Transverse colon (tissue), 4 donors: ENCODE measurements around the gene ATR. TPM values are rescaled to one million over a fixed set of nuclear protein-coding genes. Genes with fewer than 3 reads are reported as not detected.

ENCODE experiments used
- DNase-seq: peaks from one replicate; pipeline ENCODE4 v3.0.0-alpha.2; 2019
- H3K27ac ChIP-seq, 4 donors: fragments of 200-600 bp; sonication (generic); 2 replicates each; pipeline ENCODE4 v1.5.1; 2016 to 2018; ENCODE audit warnings: inconsistent platforms in 4 of 4
- H3K27me3 ChIP-seq: fragments of 200-600 bp; sonication (generic); 2 replicates; pipeline ENCODE4 v1.5.1; 2017; ENCODE audit warnings: inconsistent platforms
- H3K36me3 ChIP-seq, 4 donors: fragments of 200-600 bp; sonication (generic); 2 replicates each; pipeline ENCODE4 v1.5.1; 2017 to 2019; ENCODE audit warnings: inconsistent platforms in 4 of 4
- H3K4me1 ChIP-seq, 4 donors: fragments of 200-600 bp; sonication (generic); 2 replicates each; pipeline ENCODE4 v1.5.1; 2017 to 2020; ENCODE audit warnings: inconsistent platforms in 4 of 4
- H3K4me3 ChIP-seq, 4 donors: fragments of 200-600 bp; sonication (generic); 1 replicate in 1 of 4; 2 replicates in 3 of 4; pipeline versions ENCODE4 v1.5.1 to v1.6.1; 2017 to 2019; ENCODE audit warnings: inconsistent platforms in 4 of 4
- H3K9me3 ChIP-seq, 2 donors: fragments of 200-600 bp; sonication (generic); 2 replicates each; pipeline ENCODE4 v1.5.1; 2017 to 2019; ENCODE audit warnings: inconsistent platforms in 2 of 2
- EP300 ChIP-seq: sonication (generic); formaldehyde crosslinking; IDR thresholded peaks from one replicate; pipeline ENCODE4 v1.6.1; 2017; ENCODE audit warnings: antibody characterized with exemption, low read depth
- POLR2A ChIP-seq: fragments of 450-650 bp; IDR thresholded peaks from one replicate; pipeline ENCODE4 v1.6.1; 2016; ENCODE audit warnings: antibody characterized with exemption, mild to moderate bottlenecking, moderate library complexity
- POLR2AphosphoS5 ChIP-seq, 3 donors: sonication (generic); formaldehyde crosslinking; IDR thresholded peaks; one replicate each; pipeline ENCODE4 v1.6.1; 2016; ENCODE audit warnings: antibody characterized with exemption in 3 of 3
- WGBS, 2 donors: methylation state at CpG; one replicate each; pipeline ENCODE4 v1.1.5; 2018; ENCODE audit warnings: low coverage in 1 of 2; 5-methylcytosine and 5-hydroxymethylcytosine counted together
- in situ Hi-C, 4 donors: fragments of 200-750 bp; cut with MboI; loops; one replicate each; pipeline versions ENCODE4 v1.15.0 to v1.15.1; 2017; ENCODE audit warnings: low sequenced_read_pairs in 3 of 4, low pct_ligation_motif_present in 1 of 4, low pct_unique_long_range_greater_than_20kb in 1 of 4
- intact Hi-C: fragments of 100-400 bp; cut with DNase I; formaldehyde crosslinking; loops from one replicate; pipeline ENCODE4 v1.15.1; 2023; ENCODE audit warnings: low total_unique reads
- total RNA-seq, 4 donors: library from RNA; depleted of rRNA; stranded (reverse); fragments of >200 nt; gene quantifications; one replicate each; pipeline ENCODE4 v1.1.0, GENCODE V29; 2016
- TF ChIP-seq, protein P1 (sequence below), 5 experiments: fragments of 200-600 bp in 3 of 5; fragments of 450-650 bp in 2 of 5; sonication (generic) in 3 of 5; IDR thresholded peaks; 1 replicate in 2 of 5; 2 replicates in 3 of 5; pipeline ENCODE4 v1.5.1; 2016 to 2017; ENCODE audit warnings: antibody characterized with exemption in 5 of 5, inconsistent platforms in 3 of 5, mild to moderate bottlenecking in 2 of 5, moderate library complexity in 1 of 5

The ATR gene
- total RNA-seq, 4 donors from 2014 or later, result 22.4 to 37.8 (median 25.3) TPM

DNA sequence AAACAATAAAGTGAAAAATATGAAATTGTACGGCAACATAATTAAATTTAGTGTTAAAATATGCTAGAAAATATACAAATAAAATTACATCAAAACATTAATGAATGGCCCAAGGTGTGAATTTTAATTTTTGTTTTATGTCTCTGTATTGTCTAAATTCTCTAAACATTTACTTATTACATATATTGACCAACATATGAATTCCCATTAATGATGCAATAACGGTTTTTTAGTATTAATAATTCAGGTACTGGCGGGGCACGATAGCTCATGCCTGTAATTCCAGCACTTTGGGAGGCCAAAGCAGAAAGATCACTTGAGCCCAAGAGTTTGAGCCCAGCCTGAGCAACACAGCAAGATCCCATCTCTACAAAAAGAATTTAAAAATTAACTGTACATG is 110.1 kb downstream of the ATR start:
- TF ChIP-seq POLR2AphosphoS5 (IDR thresholded peaks at IDR 0.05) (no peak), POLR2A (no peak)
- TF ChIP-seq, protein P1, sequence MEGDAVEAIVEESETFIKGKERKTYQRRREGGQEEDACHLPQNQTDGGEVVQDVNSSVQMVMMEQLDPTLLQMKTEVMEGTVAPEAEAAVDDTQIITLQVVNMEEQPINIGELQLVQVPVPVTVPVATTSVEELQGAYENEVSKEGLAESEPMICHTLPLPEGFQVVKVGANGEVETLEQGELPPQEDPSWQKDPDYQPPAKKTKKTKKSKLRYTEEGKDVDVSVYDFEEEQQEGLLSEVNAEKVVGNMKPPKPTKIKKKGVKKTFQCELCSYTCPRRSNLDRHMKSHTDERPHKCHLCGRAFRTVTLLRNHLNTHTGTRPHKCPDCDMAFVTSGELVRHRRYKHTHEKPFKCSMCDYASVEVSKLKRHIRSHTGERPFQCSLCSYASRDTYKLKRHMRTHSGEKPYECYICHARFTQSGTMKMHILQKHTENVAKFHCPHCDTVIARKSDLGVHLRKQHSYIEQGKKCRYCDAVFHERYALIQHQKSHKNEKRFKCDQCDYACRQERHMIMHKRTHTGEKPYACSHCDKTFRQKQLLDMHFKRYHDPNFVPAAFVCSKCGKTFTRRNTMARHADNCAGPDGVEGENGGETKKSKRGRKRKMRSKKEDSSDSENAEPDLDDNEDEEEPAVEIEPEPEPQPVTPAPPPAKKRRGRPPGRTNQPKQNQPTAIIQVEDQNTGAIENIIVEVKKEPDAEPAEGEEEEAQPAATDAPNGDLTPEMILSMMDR (IDR thresholded peaks at IDR 0.05), result no peak
- Histone ChIP-seq H3K9me3 (peaks cover 0 to 5% of the 10 kb centered on the region in 2 donors), H3K4me3 (no peak overlapping the region), H3K4me1 (no peaks in the 10 kb centered on the region), H3K27ac (no peak overlapping the region), H3K27me3 (no peaks in the 10 kb centered on the region), H3K36me3 (peaks cover 0 to 16% (median 3%) of the 10 kb centered on the region in 4 donors)
- DNase-seq, result no peak
- in situ Hi-C loops (no loop called here), intact Hi-C loops (no loop called here)
- 87 to 98% methylated on average over 3 to 4 of the region's 4 CpGs for WGBS, 2 donors

DNA sequence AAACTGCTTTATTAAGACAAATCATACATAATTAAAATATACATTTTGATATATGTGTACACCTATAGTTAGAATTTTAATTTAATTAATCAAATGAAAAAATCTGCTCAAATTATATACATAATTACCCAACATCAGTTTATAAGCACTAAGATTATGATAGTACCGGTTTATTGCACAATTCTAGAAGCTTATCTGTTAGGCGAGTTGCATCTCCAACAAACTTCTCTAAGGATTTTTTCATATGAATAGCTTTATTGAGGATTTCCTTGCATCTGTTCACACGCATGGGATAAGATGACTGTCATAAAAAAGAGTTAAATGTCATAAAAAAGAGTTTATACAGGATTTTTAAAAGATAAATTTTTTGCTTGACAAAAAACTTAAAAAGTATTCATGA is 110.8 kb downstream of the ATR start:
- no peaks in the 10 kb centered on the region for H3K4me1 ChIP-seq
- no peak for DNase-seq
- no peaks in the 10 kb centered on the region for H3K9me3 ChIP-seq
- H3K4me3 ChIP-seq, result no peak overlapping the region
- WGBS, 2 donors, result 81 to 82% methylated on average over 3 of the region's 3 CpGs
- in situ Hi-C loops, result no loop called here
- H3K36me3 ChIP-seq, result peaks cover 0 to 16% (median 3%) of the 10 kb centered on the region in 4 donors
- TF ChIP-seq POLR2A, result no peak
- TF ChIP-seq POLR2AphosphoS5 (IDR thresholded peaks at IDR 0.05), result no peak
- TF ChIP-seq EP300, result no peak
- TF ChIP-seq, protein P1 (IDR thresholded peaks at IDR 0.05), result no peak
- intact Hi-C loops, result no loop called here
- H3K27ac ChIP-seq, result no peak overlapping the region
- H3K27me3 ChIP-seq, result no peaks in the 10 kb centered on the region

DNA sequence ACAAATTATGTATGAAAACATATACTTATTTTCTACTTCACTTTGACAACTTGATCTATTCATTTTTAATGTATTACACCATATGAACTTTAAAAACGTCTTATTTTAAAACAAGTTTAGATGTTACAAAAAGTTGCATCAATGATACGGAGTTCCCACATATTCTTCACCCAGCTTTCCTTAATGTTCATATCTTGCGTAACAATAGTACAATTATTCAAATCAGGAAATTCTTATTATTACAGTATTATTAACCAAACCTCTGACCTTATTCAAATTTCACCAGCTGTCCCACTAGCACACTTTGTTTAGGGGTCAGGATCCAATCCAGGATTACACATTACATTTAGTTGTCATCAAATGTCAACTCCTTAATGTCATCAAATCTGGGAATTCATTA is 117.8 kb downstream of the ATR start:
- Histone ChIP-seq H3K27me3 (no peaks in the 10 kb centered on the region), H3K36me3 (peaks cover 0 to 37% (median 6%) of the 10 kb centered on the region in 4 donors), H3K9me3 (no peaks in the 10 kb centered on the region), H3K27ac (no peak overlapping the region), H3K4me1 (no peaks in the 10 kb centered on the region), H3K4me3 (no peak overlapping the region)
- WGBS, 2 donors, result 95% methylated on average over 3 of the region's 3 CpGs
- no peak for DNase-seq
- in situ Hi-C loops (no loop called here), intact Hi-C loops (no loop called here)
- no peak for TF ChIP-seq EP300
- no peak for TF ChIP-seq POLR2A
- TF ChIP-seq, protein P1 (IDR thresholded peaks at IDR 0.05), result no peak
- TF ChIP-seq POLR2AphosphoS5 (IDR thresholded peaks at IDR 0.05), result no peak

- TF ChIP-seq, protein P1 (IDR thresholded peaks at IDR 0.05), result no peak
- TF ChIP-seq EP300 (no peak), POLR2A (no peak), POLR2AphosphoS5 (IDR thresholded peaks at IDR 0.05) (no peak)
- Histone ChIP-seq H3K27ac (no peak overlapping the region), H3K9me3 (no peaks in the 10 kb centered on the region), H3K36me3 (peaks cover 0 to 35% (median 4%) of the 10 kb centered on the region in 4 donors), H3K4me1 (no peaks in the 10 kb centered on the region), H3K4me3 (no peak overlapping the region), H3K27me3 (no peaks in the 10 kb centered on the region)
- WGBS, 2 donors, result 87 to 88% methylated on average over 2 of the region's 2 CpGs
- in situ Hi-C loops, result no loop called here
- intact Hi-C loops, result no loop called here
- no peak for DNase-seq
Observed at GRCh38 chr3:142459929-142460328, 118.6 kb downstream of the ATR start.
